Panc1 (cell line): ENCODE data around the gene CTTNBP2NL. TPM values are rescaled to one million over a fixed set of nuclear protein-coding genes. Genes with fewer than 3 reads are reported as not detected.

Source experiments
- ATAC-seq: fragments of 200-7000 bp; cut with Tn5 transposase; 2 replicates; pipeline ENCODE4 v1.9.1; 2020; ENCODE audit warnings: mild to moderate bottlenecking, moderate library complexity
- BruUV-seq: library from RNA; stranded (reverse); fragments of 400-500 nt; replicated peaks from 2 replicates; lab custom pipeline; 2021; lab: Mats Ljungman, UMichigan
- CTCF ChIA-PET: fragments of 300-600 bp; sonication (Branson Sonifier 250); formaldehyde crosslinking; loops from one replicate; lab custom pipeline; 2022; ENCODE audit warnings: antibody characterized with exemption; lab: Charles Lee
- POLR2A ChIA-PET: fragments of 300-600 bp; sonication (Branson Sonifier 250); formaldehyde crosslinking; loops from one replicate; lab custom pipeline; 2022; ENCODE audit warnings: antibody characterized with exemption; lab: Charles Lee
- DNase-seq: peaks from one replicate; pipeline ENCODE4 v3.0.0-alpha.2; 2010; ENCODE audit warnings: low read depth, low spot score
- H3K27ac ChIP-seq: 2 replicates; pipeline ENCODE4 v1.5.1; 2011; ENCODE audit warnings: mild to moderate bottlenecking, low read length, inconsistent platforms
- H3K27me3 ChIP-seq: fragments of 200-500 bp; sonication (Bioruptor generic); 2 replicates; pipeline ENCODE4 v1.6.0; 2014; ENCODE audit warnings: low read length, inconsistent platforms; ENCODE audit not compliant: control insufficient read depth, insufficient read depth
- H3K36me3 ChIP-seq: fragments of 200-500 bp; sonication (Bioruptor generic); 2 replicates; pipeline ENCODE4 v1.5.1; 2014; ENCODE audit warnings: inconsistent platforms, mild to moderate bottlenecking, low read length, moderate library complexity; ENCODE audit not compliant: control insufficient read depth, insufficient read depth
- H3K4me1 ChIP-seq: 2 replicates; pipeline ENCODE4 v1.5.1; 2011; ENCODE audit warnings: inconsistent platforms, mild to moderate bottlenecking, low read length, moderate library complexity; ENCODE audit not compliant: control insufficient read depth, insufficient read depth
- H3K4me3 ChIP-seq, 2 experiments: 2 replicates each; pipeline ENCODE4 v1.5.1; 2011 to 2012; ENCODE audit warnings: low read depth in 2 of 2, low read length in 2 of 2, mild to moderate bottlenecking in 2 of 2, inconsistent platforms in 1 of 2, moderate library complexity in 1 of 2
- H3K9me3 ChIP-seq: fragments of 200-500 bp; sonication (Bioruptor generic); 2 replicates; pipeline ENCODE4 v1.5.1; 2014; ENCODE audit warnings: low read depth, mild to moderate bottlenecking, inconsistent platforms, low read length, moderate library complexity; ENCODE audit not compliant: control insufficient read depth, insufficient read depth
- CTCF ChIP-seq: fragments of 450-650 bp; IDR thresholded peaks from 2 replicates; pipeline ENCODE4 v1.5.1; 2017; ENCODE audit warnings: mild to moderate bottlenecking
- POLR2AphosphoS5 ChIP-seq: IDR thresholded peaks from 2 replicates; pipeline ENCODE4 v1.6.1; 2012; ENCODE audit warnings: mild to moderate bottlenecking, low read depth, low read length, moderate library complexity
- SIN3A ChIP-seq: IDR thresholded peaks from 2 replicates; pipeline ENCODE4 v1.6.1; 2012; ENCODE audit warnings: low read depth, mild to moderate bottlenecking, low read length, moderate library complexity, borderline replicate concordance; ENCODE audit not compliant: insufficient read depth
- TCF7L2 ChIP-seq: IDR thresholded peaks from 2 replicates; pipeline ENCODE4 v1.6.1; 2011; ENCODE audit warnings: mild to moderate bottlenecking, low read depth, low read length, inconsistent platforms
- in situ Hi-C: cut with HindIII; loops from 2 replicates; pipeline ENCODE4 v1.10.0; 2016; ENCODE audit warnings: low sequenced_read_pairs, low pct_unique_long_range_greater_than_20kb
- intact Hi-C: fragments of 100-400 bp; cut with micrococcal nuclease; formaldehyde crosslinking; loops from one replicate; pipeline ENCODE4 v1.10.0; 2022; ENCODE audit not compliant: unreplicated experiment
- total RNA-seq: library from RNA; stranded (reverse); gene quantifications from one replicate; pipeline ENCODE4 v1.2.1, GENCODE V29; 2021; ENCODE audit not compliant: unreplicated experiment
- TF ChIP-seq, protein P1 (sequence below), 2 experiments: IDR thresholded peaks; 2 replicates each; pipeline ENCODE4 v1.6.1; 2011 to 2012; ENCODE audit warnings: low read depth in 2 of 2, control low read depth in 1 of 2, low read length in 1 of 2, mild to moderate bottlenecking in 1 of 2, moderate library complexity in 1 of 2; ENCODE audit not compliant: insufficient read depth in 1 of 2

The CTTNBP2NL gene
- total RNA-seq, 1 experiment from 2014 or later = 18.4 TPM

GRCh38 chr1:112380356-112380755, 15.7 kb upstream of the CTTNBP2NL start:
- BruUV-seq = no TSS peak
- H3K4me1 ChIP-seq = no peaks in the 10 kb centered on the region
- no peak overlapping the region for H3K27ac ChIP-seq
- H3K27me3 ChIP-seq = peaks cover 2% of the 10 kb centered on the region; the same call in 1 of the 2 replicates
- ChIA-PET POLR2A (no interaction called here), CTCF (no interaction called here)
- ATAC-seq (no peak), DNase-seq (no peak)
- H3K4me3 ChIP-seq = no peak overlapping the region
- TF ChIP-seq, protein P1, sequence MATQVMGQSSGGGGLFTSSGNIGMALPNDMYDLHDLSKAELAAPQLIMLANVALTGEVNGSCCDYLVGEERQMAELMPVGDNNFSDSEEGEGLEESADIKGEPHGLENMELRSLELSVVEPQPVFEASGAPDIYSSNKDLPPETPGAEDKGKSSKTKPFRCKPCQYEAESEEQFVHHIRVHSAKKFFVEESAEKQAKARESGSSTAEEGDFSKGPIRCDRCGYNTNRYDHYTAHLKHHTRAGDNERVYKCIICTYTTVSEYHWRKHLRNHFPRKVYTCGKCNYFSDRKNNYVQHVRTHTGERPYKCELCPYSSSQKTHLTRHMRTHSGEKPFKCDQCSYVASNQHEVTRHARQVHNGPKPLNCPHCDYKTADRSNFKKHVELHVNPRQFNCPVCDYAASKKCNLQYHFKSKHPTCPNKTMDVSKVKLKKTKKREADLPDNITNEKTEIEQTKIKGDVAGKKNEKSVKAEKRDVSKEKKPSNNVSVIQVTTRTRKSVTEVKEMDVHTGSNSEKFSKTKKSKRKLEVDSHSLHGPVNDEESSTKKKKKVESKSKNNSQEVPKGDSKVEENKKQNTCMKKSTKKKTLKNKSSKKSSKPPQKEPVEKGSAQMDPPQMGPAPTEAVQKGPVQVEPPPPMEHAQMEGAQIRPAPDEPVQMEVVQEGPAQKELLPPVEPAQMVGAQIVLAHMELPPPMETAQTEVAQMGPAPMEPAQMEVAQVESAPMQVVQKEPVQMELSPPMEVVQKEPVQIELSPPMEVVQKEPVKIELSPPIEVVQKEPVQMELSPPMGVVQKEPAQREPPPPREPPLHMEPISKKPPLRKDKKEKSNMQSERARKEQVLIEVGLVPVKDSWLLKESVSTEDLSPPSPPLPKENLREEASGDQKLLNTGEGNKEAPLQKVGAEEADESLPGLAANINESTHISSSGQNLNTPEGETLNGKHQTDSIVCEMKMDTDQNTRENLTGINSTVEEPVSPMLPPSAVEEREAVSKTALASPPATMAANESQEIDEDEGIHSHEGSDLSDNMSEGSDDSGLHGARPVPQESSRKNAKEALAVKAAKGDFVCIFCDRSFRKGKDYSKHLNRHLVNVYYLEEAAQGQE (IDR thresholded peaks at IDR 0.05; ENCODE audit: insufficient read depth in 1 of 2, low read depth in 2 of 2, low read length in 1 of 2) = no peak
- TF ChIP-seq POLR2AphosphoS5 (no peak), CTCF (no peak), TCF7L2 (no peak), SIN3A (no peak)
- no peaks in the 10 kb centered on the region for H3K9me3 ChIP-seq
- in situ Hi-C loops (no loop called here), intact Hi-C loops (no loop called here)
- H3K36me3 ChIP-seq = no peaks in the 10 kb centered on the region

DNA sequence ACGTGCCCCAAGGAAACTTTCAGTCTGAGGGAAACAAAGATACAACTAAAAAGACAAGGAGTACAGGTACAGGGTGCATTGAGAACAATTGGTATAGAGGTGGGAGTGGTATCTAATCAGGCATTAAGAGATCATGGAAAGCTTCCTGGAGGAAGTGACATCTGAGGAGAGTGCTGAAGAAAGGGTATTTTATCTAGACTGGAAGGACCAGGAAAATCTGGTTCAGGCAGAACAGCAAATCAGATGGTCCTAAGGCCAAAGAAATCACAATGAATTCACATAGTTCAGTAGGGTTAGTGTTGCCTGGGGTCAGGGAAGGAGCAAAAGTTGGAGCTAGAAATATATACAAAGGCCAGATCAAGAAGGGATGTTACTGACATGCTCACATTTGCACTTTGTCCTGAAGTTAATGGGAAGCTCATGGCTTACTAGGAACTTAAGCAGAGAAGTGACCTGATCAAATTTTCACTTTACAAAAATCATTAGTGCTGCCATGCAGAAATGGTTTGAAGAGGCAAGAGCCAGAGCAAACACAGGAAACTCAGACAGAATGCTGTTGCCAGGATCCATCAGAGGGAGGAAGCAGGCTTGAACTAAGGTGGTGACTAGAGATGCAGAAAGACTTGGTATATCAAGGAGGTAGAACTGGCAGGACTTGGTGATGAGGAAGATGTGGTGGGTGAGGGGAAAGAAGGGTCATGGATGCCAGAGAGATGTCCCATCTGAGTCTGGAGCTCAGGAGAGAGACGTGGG, 14.5 kb upstream of the CTTNBP2NL start:
- ATAC-seq (no peak), DNase-seq (no peak)
- ChIA-PET CTCF (no interaction called here), POLR2A (no interaction called here)
- Histone ChIP-seq H3K27ac (no peak overlapping the region), H3K27me3 (0 out of 2 replicates have a peak, but pooled peaks cover 2% of the 10 kb centered on the region), H3K4me3 (no peak overlapping the region), H3K36me3 (no peaks in the 10 kb centered on the region), H3K9me3 (no peaks in the 10 kb centered on the region), H3K4me1 (no peaks in the 10 kb centered on the region)
- BruUV-seq = no TSS peak
- TF ChIP-seq TCF7L2 (no peak), SIN3A (no peak)
- intact Hi-C loops = no loop called here
- in situ Hi-C loops = no loop called here
